WTC11 (cell line): Measurements from ENCODE around the gene NEU2.

Experiments
- CREM ChIP-seq: sonication (generic); formaldehyde crosslinking; IDR thresholded peaks from 2 replicates; pipeline ENCODE4 v1.8.1; 2022; ENCODE audit warnings: mild to moderate bottlenecking, missing genetic modification reagents, moderate library complexity
- E2F1 ChIP-seq: sonication (generic); formaldehyde crosslinking; IDR thresholded peaks from 2 replicates; pipeline ENCODE4 v1.8.0; 2022; ENCODE audit warnings: mild to moderate bottlenecking, missing genetic modification reagents

GRCh38 chr2:233047667-233048066, 15.2 kb downstream of the NEU2 start:
- TF ChIP-seq E2F1 (CRISPR knock-in tag) (no peak), CREM (CRISPR knock-in tag) (no peak)
